GM12878 (cell line): ENCODE measurements around the gene FTO. TPM values are rescaled to one million over a fixed set of nuclear protein-coding genes. Genes with fewer than 3 reads are reported as not detected.

Source experiments
- ATAC-seq: fragments of 200-7000 bp; cut with Tn5 transposase; 3 replicates; pipeline ENCODE4 v1.9.1; 2020; ENCODE audit warnings: mild to moderate bottlenecking, moderate library complexity
- BruUV-seq: library from RNA; stranded (reverse); fragments of 400-500 nt; replicated peaks from 2 replicates; lab custom pipeline; 2021; lab: Mats Ljungman, UMichigan
- CTCF ChIA-PET: fragments of 300-600 bp; sonication (Branson Sonifier 250); formaldehyde crosslinking; extraction: SDS; loops from one replicate; lab custom pipeline; 2021; ENCODE audit warnings: inconsistent platforms; lab: Yijun Ruan, JAX
- POLR2A ChIA-PET: fragments of 350-600 bp; formaldehyde crosslinking; extraction: SDS; loops from one replicate; lab custom pipeline; 2021; ENCODE audit warnings: inconsistent platforms; lab: Charles Lee
- RAD21 ChIA-PET: fragments of 300-600 bp; sonication (Branson Sonifier 250); formaldehyde crosslinking; loops from one replicate; lab custom pipeline; 2023; ENCODE audit warnings: antibody characterized with exemption; ENCODE audit not compliant: unreplicated experiment; lab: Charles Lee
- SMC1A ChIA-PET: fragments of 300-600 bp; sonication (Branson Sonifier 250); formaldehyde crosslinking; loops from one replicate; lab custom pipeline; 2023; ENCODE audit not compliant: unreplicated experiment, uncharacterized antibody; lab: Charles Lee
- DNase-seq: peaks from one replicate; pipeline ENCODE4 v3.0.0-alpha.2; 2011; ENCODE audit warnings: low read depth, low spot score
- FAIRE-seq: peaks from 3 replicates; lab custom pipeline; 2011; peaks lifted over from hg19 to GRCh38; lab: Jason Lieb, UNC
- H2AFZ ChIP-seq: 2 replicates; pipeline ENCODE4 v1.6.0; 2011; ENCODE audit warnings: low read depth, low read length, control low read depth; ENCODE audit not compliant: control insufficient read depth
- H3K27ac ChIP-seq: 2 replicates; pipeline ENCODE4 v1.5.1; 2011; ENCODE audit warnings: control low read depth; ENCODE audit not compliant: control insufficient read depth, insufficient read depth
- H3K27me3 ChIP-seq, 2 experiments: replicated peaks in 1 of 2; 2 replicates each; pipeline versions ENCODE4 v1.6.0 to v1.6.1; 2011; ENCODE audit warnings: low read length in 1 of 2; ENCODE audit not compliant: control insufficient read depth in 2 of 2, insufficient read depth in 2 of 2
- H3K36me3 ChIP-seq, 2 experiments: 2 replicates each; pipeline ENCODE4 v1.5.1; 2011; ENCODE audit warnings: low read length in 1 of 2; ENCODE audit not compliant: control insufficient read depth in 2 of 2, insufficient read depth in 2 of 2
- H3K4me1 ChIP-seq: 2 replicates; pipeline ENCODE4 v1.6.1; 2011; ENCODE audit warnings: mild to moderate bottlenecking, low read length, moderate library complexity, mixed read lengths; ENCODE audit not compliant: control insufficient read depth, insufficient read depth
- H3K4me2 ChIP-seq: 2 replicates; pipeline ENCODE4 v1.6.0; 2011; ENCODE audit warnings: control low read depth; ENCODE audit not compliant: control insufficient read depth, insufficient read depth
- H3K4me3 ChIP-seq: fragments of 200-600 bp; sonication (generic); 2 replicates; pipeline ENCODE4 v1.5.1; 2016
- H3K79me2 ChIP-seq: 2 replicates; pipeline ENCODE4 v1.6.0; 2011; ENCODE audit warnings: low read length; ENCODE audit not compliant: control insufficient read depth, insufficient read depth
- H3K9ac ChIP-seq: 2 replicates; pipeline ENCODE4 v1.8.0; 2011; ENCODE audit warnings: low read length, control low read depth, mixed read lengths; ENCODE audit not compliant: control insufficient read depth, insufficient read depth
- H3K9me3 ChIP-seq: replicated peaks from 3 replicates; pipeline ENCODE4 v1.5.1; 2011; ENCODE audit warnings: mild to moderate bottlenecking, low read length; ENCODE audit not compliant: control insufficient read depth, insufficient read depth
- H4K20me1 ChIP-seq: 2 replicates; pipeline ENCODE4 v1.6.0; 2011; ENCODE audit not compliant: control insufficient read depth, insufficient read depth
- BRCA1 ChIP-seq: IDR thresholded peaks from 2 replicates; pipeline ENCODE4 v1.6.1; 2011; ENCODE audit warnings: low read depth, low read length, improper control_type of control experiment
- CBFB ChIP-seq: IDR thresholded peaks from 2 replicates; pipeline ENCODE4 v1.6.1; 2016; ENCODE audit warnings: antibody characterized with exemption, low read depth
- CEBPB ChIP-seq, 2 experiments: fragments of 150-350 bp in 1 of 2; IDR thresholded peaks; 2 replicates each; pipeline ENCODE4 v1.6.1; 2012 to 2014; ENCODE audit warnings: low read depth in 2 of 2, low read length in 2 of 2, borderline replicate concordance in 1 of 2, inconsistent platforms in 1 of 2
- EZH2 ChIP-seq: IDR thresholded peaks from 2 replicates; pipeline ENCODE4 v1.6.1; 2012; ENCODE audit warnings: low read depth, mild to moderate bottlenecking, control low read depth, inconsistent platforms, low read length, borderline replicate concordance; ENCODE audit not compliant: control insufficient read depth
- JUND ChIP-seq: IDR thresholded peaks from 2 replicates; pipeline ENCODE4 v1.6.1; 2012; ENCODE audit warnings: low read depth, mild to moderate bottlenecking, low read length, improper control_type of control experiment, moderate library complexity
- KLF5 ChIP-seq: fragments of 450-650 bp; IDR thresholded peaks from 2 replicates; pipeline ENCODE4 v1.6.1; 2014; ENCODE audit warnings: mild to moderate bottlenecking; ENCODE audit not compliant: partially characterized antibody
- PML ChIP-seq: IDR thresholded peaks from 2 replicates; pipeline ENCODE4 v1.6.1; 2012; ENCODE audit warnings: low read length, inconsistent platforms
- RFX5 ChIP-seq: IDR thresholded peaks from 2 replicates; pipeline ENCODE4 v1.6.1; 2011; ENCODE audit warnings: low read depth, low read length, improper control_type of control experiment
- RUNX3 ChIP-seq: IDR thresholded peaks from 2 replicates; pipeline ENCODE4 v1.6.1; 2012; ENCODE audit warnings: low read length, inconsistent platforms
- SIN3A ChIP-seq: IDR thresholded peaks from 2 replicates; pipeline ENCODE4 v1.6.1; 2012; ENCODE audit warnings: low read depth, low read length, improper control_type of control experiment
- SMAD1 ChIP-seq: fragments of 450-650 bp; IDR thresholded peaks from 2 replicates; pipeline ENCODE4 v1.6.1; 2018; ENCODE audit warnings: mild to moderate bottlenecking, low read depth; ENCODE audit not compliant: partially characterized antibody
- SRF ChIP-seq, 2 experiments: IDR thresholded peaks; 2 replicates each; pipeline ENCODE4 v1.6.1; 2011; ENCODE audit warnings: low read depth in 2 of 2, low read length in 2 of 2, mild to moderate bottlenecking in 1 of 2, moderate library complexity in 1 of 2
- TCF7 ChIP-seq: IDR thresholded peaks from 2 replicates; pipeline ENCODE4 v1.6.1; 2014; ENCODE audit warnings: antibody characterized with exemption, borderline replicate concordance
- ZBTB11 ChIP-seq: fragments of 450-650 bp; formaldehyde crosslinking; IDR thresholded peaks from 2 replicates; pipeline ENCODE4 v1.5.0; 2022; ENCODE audit warnings: mild to moderate bottlenecking, missing genetic modification characterization
- ZNF384 ChIP-seq: IDR thresholded peaks from 2 replicates; pipeline ENCODE4 v1.6.1; 2012; ENCODE audit warnings: low read depth, mild to moderate bottlenecking, low read length, improper control_type of control experiment, borderline replicate concordance
- WGBS: methylation state at CpG from one replicate; pipeline ENCODE4 v1.1.6; 2016; ENCODE audit warnings: low lambda C conversion rate; ENCODE audit not compliant: insufficient replicate concordance, insufficient coverage; ENCODE audit errors: missing lambda C conversion rate; 5-methylcytosine and 5-hydroxymethylcytosine counted together
- in situ Hi-C: fragments of 300-500 bp; cut with MboI; formaldehyde crosslinking; loops from 9 replicates; pipeline ENCODE4 v1.14.3; 2018; ENCODE audit warnings: mixed read lengths
- intact Hi-C: fragments of 100-400 bp; cut with micrococcal nuclease; formaldehyde crosslinking; loops from one replicate; pipeline ENCODE4 v1.14.2; 2022; ENCODE audit not compliant: unreplicated experiment
- polyA plus RNA-seq, 11 experiments: library from polyadenylated mRNA; depleted of rRNA in 4 of 11; unstranded in 6 of 11; stranded (reverse) in 5 of 11; fragments of >200 nt; fragmentation: Nextera tagmentation in 4 of 11; fragmentation: Illumina TruSeq in 1 of 11; extraction: Ambion mirVana in 4 of 11; extraction: Trizol in 1 of 11; gene quantifications; 1 replicate in 1 of 11; 2 replicates in 10 of 11; pipeline versions ENCODE4 v1.2.1 to v1.2.3, GENCODE V29; 2011 to 2016; ENCODE audit warnings: inconsistent platforms in 2 of 11, missing spikeins in 2 of 11, low read depth in 1 of 11
- total RNA-seq, 4 experiments: library from RNA; depleted of rRNA in 3 of 4; stranded (reverse); fragments of >200 nt in 3 of 4; fragmentation: Illumina TruSeq in 1 of 4; extraction: Trizol in 1 of 4; gene quantifications; 2 replicates each; pipeline versions ENCODE4 v1.2.1 to v1.2.3, GENCODE V29; 2013 to 2021
- TF ChIP-seq, protein P1 (sequence below): fragments of 450-650 bp; IDR thresholded peaks from 2 replicates; pipeline ENCODE4 v1.6.1; 2014; ENCODE audit warnings: mild to moderate bottlenecking

FTO gene
- total and polyA plus RNA-seq, 10 of the 15 experiments (the other 5 are each of a cell fraction or from before 2014, with no cell fraction given), result 20.1 to 55.0 (median 47.0) TPM

DNA sequence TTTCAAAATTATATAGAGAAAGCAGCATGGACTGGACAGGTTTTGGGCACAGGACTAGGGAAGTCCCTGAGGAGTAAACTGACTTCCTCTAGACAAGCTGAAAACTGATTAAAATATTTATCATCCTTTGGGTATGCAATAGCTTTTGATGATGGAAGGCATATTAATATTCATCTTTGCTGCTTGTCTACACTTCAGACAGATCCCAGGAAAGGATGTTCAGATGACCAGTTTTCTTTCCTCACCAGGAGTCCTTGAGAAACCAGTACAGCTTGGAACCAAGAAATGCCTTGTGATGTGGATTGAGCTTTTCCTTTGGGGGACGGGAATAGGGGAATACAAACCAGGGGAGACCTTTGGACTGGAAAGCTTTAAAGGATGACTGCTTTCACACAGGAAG, 195.5 kb downstream of the FTO start:
- in situ Hi-C loops, result no loop called here
- H3K36me3 ChIP-seq, result no peaks in the 10 kb centered on the region
- FAIRE-seq (no peak), DNase-seq (no peak), ATAC-seq (no peak)
- H3K27me3 ChIP-seq, result no peaks in the 10 kb centered on the region
- TF ChIP-seq BRCA1 (no peak), ZNF384 (no peak), ZBTB11 (CRISPR knock-in tag) (no peak), TCF7 (no peak), SRF (IDR thresholded peaks at IDR 0.05; ENCODE audit: low read depth in 2 of 2, low read length in 2 of 2) (no peak), RFX5 (no peak), RUNX3 (no peak), SMAD1 (no peak), PML (no peak), KLF5 (no peak), CBFB (no peak), JUND (no peak), CEBPB (IDR thresholded peaks at IDR 0.05; ENCODE audit: borderline replicate concordance in 1 of 2, low read depth in 2 of 2, low read length in 2 of 2) (no peak), SIN3A (no peak), EZH2 (no peak)
- TF ChIP-seq, protein P1, sequence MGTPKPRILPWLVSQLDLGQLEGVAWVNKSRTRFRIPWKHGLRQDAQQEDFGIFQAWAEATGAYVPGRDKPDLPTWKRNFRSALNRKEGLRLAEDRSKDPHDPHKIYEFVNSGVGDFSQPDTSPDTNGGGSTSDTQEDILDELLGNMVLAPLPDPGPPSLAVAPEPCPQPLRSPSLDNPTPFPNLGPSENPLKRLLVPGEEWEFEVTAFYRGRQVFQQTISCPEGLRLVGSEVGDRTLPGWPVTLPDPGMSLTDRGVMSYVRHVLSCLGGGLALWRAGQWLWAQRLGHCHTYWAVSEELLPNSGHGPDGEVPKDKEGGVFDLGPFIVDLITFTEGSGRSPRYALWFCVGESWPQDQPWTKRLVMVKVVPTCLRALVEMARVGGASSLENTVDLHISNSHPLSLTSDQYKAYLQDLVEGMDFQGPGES, result no peak
- intact Hi-C loops, result loop anchor here (10.0 kb wide), 1 partner anchor 345 kb away; no protein-coding TSS in a partner anchor
- no peaks in the 10 kb centered on the region for H3K9me3 ChIP-seq
- BruUV-seq, result no TSS peak
- H3K79me2 ChIP-seq, result no peaks in the 10 kb centered on the region
- H2AFZ ChIP-seq, result no peak overlapping the region
- POLR2A ChIA-PET, result no interaction called here
- SMC1A ChIA-PET, result interaction anchor here (0.6 to 1.2 kb wide), 3 partner anchors 8 to 43 kb away, joined by 3 to 4 read pairs (median 3); no protein-coding TSS in a partner anchor
- H3K9ac ChIP-seq, result no peak overlapping the region
- H3K27ac ChIP-seq, result no peak overlapping the region
- no peak overlapping the region for H3K4me2 ChIP-seq
- RAD21 ChIA-PET, result interaction anchor here (0.8 kb wide), 1 partner anchor 156 kb away, joined by 3 read pairs; no protein-coding TSS in a partner anchor
- 89% methylated on average over 1 of the region's 1 CpG for WGBS
- no peak overlapping the region for H3K4me3 ChIP-seq
- CTCF ChIA-PET, result interaction anchor here (0.7 to 1.0 kb wide), 2 partner anchors 10 to 32 kb away, joined by 3 read pairs; no protein-coding TSS in a partner anchor
- no peaks in the 10 kb centered on the region for H3K4me1 ChIP-seq
- no peaks in the 10 kb centered on the region for H4K20me1 ChIP-seq
